ENCODE results near the gene MAP6.
A peak's percentile ranks its signal among the peaks of the same experiment; 100 is the strongest.

Gene MAP6

DNA sequence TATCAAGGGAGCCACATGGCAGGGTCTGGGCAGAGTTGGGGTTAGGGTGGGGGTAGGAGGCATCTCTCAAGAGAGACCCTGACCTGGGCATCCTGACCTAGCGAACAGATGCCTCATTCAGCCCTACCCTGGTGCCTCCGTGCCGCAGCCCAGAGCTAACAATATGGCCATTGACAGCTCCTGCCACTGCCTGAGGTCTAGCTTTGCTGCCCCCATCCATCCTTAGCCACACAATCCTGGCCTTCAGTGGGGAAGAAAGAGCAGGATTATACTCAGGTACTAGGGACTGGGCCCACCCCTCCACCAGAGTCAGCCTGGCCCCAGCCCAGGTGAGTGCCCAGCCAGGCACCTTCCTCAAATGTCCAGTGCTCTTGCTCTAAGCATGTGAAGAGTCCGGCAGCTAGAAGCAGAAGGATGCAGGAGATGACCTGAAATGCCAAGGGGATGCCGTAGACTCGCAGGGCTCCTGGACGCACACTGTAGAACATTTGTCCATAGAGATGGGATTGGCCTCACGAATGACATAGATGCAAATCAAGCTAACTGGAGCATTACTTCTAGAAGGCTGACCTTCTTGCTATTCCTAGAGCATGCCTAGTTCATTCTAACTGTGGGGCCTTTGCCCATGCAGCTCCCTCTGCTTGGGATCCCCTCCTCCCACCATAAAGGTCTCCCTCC is 120.1 kb downstream of the MAP6 start:
- DNase-seq (ENCODE audit: low spot score) = no peak

DNA sequence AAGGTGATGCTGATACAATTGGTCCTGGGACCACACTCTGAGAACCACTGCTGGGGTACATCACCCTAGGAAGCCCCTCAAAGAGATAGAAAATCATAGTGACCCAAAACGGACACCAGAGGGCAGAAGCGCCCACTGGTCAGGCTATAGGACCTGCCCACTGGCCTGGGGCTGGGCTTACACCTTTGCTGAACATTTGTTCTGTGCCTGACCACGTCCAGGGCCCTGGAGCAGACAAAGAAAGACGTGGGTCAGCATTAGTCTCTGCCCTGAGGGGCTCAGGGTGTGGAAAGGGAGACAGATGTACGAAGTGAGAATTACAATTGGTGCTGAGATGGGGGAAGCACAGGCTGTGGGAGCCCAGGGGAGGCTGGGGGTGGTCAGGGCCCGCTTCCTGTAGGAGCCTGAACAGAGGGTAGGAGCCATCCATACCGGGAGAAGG is 121.2 kb downstream of the MAP6 start:
- peak; percentile 81 for DNase-seq (ENCODE audit: low spot score)

DNA sequence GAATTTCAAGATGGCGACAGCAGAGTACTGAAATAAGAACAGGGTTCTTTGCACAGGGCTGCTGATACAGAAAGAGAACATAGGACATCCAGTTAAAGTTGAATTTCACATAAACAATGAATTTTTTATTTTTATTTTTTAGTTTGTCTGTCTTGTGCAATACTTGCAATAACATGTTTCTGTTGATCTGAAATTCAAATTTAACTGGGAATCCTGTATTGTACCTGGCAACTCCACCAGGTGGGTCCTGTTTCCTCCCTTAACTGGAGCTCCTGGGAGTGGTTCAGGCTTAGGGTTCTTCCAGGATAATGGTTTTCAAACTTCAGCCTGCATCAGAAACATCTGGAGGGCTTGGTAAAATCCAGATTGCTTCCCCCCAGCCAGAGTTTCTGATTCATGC is 121.7 kb downstream of the MAP6 start:
- DNase-seq (ENCODE audit: low spot score) = no peak

DNA sequence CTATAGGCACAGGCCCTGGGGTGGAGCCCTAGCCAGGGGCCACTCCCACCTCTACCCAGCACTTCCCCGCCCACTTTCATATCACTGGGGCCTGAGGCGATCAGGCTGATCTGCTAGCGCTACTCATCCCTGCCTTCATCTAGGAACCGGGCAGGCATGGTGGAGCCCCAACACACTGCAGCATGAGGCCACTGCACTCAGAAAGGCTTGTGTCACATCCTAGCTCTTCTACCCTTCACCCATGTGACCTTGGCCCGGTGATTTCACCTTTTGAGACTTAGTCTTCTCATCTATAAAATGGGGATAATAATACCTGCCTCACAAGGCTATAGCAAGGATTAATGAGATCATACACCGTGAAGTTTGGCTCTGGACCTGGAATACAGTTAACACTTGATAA is 125.0 kb downstream of the MAP6 start:
- DNase-seq (ENCODE audit: low spot score) = no peak

DNA sequence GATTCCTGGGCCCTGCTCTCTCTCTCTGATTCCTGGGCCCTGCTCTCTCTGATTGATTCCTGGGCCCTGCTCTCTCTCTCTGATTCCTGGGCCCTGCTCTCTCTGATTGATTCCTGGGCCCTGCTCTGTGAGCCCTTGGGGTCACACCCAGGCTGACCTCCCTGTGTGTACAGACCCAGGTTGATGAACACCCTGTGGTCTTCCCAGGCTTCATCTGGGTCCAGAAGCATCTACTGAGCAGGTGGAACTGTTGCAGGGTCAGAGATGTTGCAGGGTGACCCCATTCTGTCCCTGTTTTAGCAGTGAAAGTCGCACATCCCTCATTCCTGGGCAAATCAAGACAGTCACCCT is 126.8 kb downstream of the MAP6 start:
- no peak for DNase-seq (ENCODE audit: low spot score)

DNA sequence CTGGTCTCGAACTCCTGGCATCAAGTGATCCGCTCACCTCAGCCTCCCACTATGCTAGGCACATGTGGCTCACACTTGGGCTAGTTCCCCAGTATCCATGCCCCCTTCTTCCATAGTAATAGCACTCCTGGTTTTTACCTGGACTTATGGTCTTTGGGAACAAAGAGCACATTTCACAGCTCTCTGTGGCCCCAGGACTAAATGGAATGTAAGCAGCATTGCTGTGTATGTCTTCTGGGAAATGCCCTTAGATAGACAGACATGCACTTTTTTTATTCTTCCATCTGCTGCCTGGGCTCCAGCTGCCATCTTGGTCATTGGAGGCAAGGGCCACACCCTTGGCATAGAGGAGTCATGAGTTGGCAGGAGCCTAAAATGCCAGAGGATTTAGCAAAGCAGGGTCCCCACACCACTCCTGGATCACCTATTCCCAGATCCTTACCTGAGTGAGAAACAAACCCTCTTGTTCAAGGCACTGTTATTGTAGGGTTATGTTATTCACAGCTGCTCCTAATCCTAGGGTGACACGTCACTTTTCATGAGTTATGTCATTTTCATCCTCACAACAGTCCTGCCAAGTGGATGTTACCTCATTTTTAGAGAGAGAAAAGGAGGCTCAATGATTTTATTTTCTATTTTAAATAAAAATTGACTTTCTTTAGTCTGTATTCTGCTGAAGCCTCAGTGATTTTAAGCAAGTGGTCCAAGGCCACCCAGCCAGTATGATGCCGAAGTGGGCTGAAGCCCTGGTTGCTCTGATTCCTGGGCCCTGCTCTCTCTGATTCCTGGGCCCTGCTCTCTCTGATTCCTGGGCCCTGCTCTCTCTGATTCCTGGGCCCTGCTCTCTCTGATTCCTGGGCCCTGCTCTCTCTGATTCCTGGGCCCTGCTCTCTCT is 127.4 kb downstream of the MAP6 start:
- DNase-seq (ENCODE audit: low spot score) = no peak

DNA sequence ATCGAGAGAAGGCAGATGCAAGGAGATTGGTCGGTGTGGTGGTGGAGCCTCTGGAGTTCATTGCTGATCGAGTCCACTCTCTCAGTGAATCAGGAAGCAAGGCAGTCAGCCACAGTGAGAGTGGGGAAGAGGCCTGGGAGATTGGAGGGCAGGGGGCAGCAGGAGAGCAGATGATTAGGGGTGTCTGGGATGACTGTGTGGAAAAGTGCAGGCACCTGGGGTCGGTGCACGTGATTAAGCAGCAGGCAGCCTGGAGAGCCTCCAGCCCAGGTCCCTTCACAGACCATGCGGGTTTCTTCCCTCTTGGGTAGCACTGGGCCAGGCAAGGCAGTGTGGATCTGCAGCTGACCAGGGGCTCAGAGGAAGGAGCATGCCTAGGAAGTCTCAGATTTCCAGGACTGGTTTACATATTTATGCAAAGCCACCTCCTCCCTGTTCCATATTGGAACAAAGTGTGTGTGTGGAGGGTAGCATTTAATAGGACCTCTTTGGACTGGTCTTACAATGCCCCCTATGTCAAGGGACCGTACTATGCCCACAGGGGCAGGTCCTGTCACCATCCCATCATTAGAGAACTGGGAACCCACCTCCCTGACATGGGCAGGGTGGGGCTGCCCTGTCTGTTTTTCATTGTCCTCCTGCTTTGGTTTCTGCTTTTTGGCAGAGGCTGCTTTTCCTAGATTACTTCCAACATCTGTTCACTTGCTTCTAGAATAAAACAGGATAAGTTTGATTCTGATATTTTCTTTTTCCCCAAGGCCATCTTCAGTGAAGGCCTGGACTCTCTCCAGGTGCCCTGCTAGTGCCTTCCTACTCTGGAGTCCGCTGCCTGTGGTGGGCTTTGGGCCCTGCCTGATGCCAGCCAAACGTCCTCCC is 129.1 kb downstream of the MAP6 start:
- no peak for DNase-seq (ENCODE audit: low spot score)

DNA sequence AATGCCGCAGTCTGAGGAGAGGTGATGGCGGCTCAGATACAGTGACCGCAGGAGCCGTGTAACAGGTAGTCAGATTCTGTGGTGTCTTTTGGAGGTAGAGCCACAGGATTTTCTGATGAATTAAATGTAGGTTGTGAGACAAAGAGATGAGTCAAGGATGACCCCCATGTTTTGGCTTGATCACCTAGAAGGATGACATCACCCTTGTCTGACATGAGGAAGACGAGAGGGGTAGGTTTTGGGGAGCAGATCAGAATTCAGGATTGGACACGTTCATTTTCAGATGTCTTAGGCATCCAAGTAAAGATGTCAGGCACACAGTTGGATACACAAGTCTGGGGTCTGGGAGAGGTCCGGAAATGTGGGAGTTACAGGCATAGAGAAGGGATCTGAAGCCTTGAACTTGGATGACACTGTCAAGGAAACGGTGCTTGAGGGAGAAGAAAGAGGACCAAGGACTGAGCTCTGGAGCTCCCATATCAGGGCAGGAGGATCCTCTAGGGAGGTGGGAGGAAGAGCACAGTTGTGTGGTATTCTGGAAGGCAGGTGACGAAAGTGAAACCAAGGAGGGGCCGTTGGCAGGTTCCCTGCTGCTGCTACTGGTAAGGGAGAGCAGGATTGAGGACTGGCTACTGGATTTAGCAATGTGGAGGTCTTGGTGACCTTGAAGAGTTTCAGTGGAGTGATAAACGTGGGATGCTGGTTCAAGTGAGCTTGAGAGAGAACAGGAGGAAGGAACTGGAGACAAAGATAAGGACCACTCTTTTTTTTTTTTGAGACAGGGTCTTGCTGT is 130.5 kb downstream of the MAP6 start:
- DNase-seq (ENCODE audit: low spot score) = no peak

DNA sequence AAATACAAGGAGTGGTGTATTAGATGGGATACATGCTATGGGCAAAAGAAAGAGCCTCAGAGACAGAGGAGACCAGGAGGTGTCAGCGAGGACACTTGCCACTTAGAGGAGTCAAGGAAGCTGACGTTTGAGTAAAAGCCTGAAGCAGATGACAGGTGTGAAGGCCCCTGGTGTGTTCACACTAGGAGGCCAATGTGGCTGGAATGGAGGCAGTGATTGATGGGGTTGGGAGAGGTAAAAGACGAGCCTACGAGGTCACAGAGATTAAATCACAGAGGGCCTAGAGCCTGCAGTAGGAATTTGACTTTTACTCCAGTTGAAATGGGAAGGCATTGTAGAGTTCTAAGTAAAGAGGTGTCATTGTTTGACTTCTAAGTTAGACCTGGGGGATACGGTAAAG is 131.1 kb downstream of the MAP6 start:
- no peak for DNase-seq (ENCODE audit: low spot score)
